NCI-H524 treated with DMSO at 0.1 percent for 48 hours (cell line): ENCODE measurements around the gene ZC3H8.
A peak's percentile ranks its signal among the peaks of the same experiment; 100 is the strongest.
"Not testable (repeated sequence)": the region's sequence is repeated elsewhere in the genome, so short reads cannot be mapped to it uniquely, and the experiment has no call there.

Source experiments
- DNase-seq: peaks from one replicate; lab custom pipeline; 2025; lab: John Stamatoyannopoulos, UW

ZC3H8 gene

GRCh38 chr2:112254466-112255240, at the start of gene ZC3H8:
TSS of gene ZC3H8 (minus strand) at chr2:112255042. CDS start at chr2:112254981, 61 bp downstream.
- peak; percentile 41 for DNase-seq

DNA sequence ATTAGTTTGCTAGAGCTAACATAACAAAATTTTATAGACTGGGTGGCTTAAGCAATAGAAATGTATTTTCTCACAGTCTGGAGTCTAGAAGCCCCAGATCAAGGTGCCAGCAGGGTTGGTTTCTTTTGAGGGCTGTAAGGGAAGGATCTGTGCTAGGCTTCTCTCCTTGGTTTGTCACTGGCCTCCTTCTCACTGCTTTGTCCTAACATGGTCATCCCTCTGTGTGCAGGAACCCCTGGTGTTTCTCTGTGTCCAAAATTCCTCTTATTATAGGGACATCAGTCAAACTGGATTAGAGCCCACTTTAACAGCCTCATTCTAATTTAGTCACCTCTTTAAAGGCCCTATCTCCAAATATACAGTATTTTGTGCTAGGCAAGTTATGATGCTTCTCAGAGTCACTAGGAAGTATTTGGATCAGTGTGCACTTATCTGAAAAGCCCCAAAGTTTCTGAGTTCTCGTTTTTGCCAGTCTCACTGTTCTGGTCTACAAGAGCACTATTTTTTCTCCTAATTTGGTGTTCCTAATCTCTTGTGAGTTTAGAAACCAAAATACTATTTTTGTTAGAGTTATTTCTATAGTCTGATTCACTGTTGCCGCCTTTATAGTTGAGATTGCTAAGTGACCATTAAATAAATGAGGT, 49.6 kb upstream of the ZC3H8 start:
- no peak for DNase-seq

GRCh38 chr2:112301973-112302372, 47.1 kb upstream of the ZC3H8 start:
- no peak for DNase-seq

DNA sequence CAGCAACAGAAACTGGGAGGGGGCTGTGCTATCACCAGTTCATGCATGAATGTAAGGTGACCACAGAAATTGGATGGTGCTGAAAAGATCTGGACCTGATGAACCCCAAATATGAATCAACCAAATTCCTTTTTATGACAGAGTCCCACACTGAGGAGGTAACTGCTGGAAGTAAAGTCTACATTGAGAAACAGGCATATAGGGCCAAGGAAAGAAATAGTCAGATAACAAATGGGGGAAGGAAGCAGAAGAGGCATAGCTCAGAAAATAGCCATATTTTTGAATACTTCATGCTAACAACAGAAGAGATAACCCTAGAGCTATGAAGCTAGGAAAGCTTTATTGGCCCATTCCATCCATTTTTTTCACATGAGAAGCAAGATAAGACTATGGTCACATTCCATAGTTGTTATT, 46.3 kb upstream of the ZC3H8 start:
- DNase-seq = no peak

DNA sequence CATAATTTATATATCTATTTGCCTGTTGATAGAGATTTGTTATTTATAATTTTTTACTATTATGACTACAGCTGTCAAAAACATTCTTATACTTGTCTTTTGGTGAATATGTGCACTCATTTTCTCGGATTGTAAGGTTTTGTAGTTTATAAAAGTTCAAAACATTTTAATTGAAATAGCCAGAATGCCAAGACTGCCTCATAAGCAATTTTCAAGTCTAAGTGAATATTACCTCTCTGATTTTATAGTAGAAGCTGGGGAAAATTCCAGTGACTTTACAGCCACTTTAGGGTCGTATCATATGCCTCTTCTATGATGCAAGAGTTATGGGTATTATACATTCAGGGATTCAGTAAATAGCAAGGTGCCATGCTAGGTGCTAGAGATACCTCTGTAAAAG, 41.6 kb upstream of the ZC3H8 start:
- no peak for DNase-seq

- DNase-seq = no peak
Observed at GRCh38 chr2:112295407-112296078, 40.7 kb upstream of the ZC3H8 start.

- DNase-seq = no peak
Observed at GRCh38 chr2:112293636-112294401, 39.0 kb upstream of the ZC3H8 start.

DNA sequence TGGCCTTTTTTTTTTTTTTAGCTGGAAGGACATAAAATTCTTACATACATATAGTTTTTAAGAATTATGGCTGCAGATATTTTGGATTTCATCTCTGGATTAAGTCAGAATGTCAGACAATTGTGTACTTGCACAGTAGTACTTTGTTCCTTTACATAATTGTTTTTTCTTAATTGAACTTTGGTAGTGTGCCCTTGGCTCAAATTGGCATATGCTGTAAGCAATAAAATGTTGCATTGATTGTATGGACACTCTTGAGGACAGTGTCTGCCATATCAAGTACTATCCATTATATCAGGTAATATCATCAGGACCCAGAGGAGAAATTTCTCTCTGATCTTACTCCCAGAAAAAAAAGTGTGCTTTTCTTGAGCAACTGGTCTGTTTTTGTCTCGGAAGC, 35.8 kb upstream of the ZC3H8 start:
- DNase-seq = no peak

GRCh38 chr2:112290088-112290487, 35.2 kb upstream of the ZC3H8 start:
- DNase-seq = no peak

GRCh38 chr2:112283535-112283934, 28.7 kb upstream of the ZC3H8 start:
- DNase-seq = not testable (repeated sequence)

- not testable (repeated sequence) for DNase-seq
Observed at GRCh38 chr2:112282066-112282465, 27.2 kb upstream of the ZC3H8 start.

DNA sequence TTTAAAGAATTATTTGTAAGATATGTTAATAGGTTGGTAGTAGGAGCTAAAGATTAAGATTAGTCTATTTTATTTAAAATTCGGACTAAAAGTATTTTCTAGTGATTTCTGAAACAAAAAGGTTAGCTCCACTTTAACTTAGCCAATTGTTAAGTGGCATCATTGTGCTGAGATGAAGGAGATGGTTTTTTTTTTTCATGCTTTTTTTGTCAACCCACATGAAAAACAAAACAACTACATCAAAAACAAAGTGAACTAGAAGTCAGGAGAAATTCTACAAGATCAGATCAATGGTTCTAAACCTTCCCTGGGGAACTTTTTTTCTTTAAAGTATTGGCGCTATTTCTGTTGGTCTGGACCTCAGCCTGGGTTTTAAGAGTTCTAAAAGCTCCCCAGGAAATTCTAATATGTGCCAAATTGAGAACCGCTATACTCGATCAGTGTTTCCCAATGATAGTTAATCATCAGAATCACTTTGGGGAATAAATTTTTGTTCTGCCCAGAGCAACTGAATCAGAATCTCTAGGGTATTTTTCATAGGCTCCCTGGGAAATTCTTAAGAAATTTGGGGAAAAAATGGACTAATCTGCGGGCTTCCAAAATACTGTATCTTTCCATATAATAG, 22.9 kb upstream of the ZC3H8 start:
- DNase-seq = no peak

GRCh38 chr2:112276954-112277353, 22.1 kb upstream of the ZC3H8 start:
- DNase-seq = no peak

- DNase-seq = no peak
Observed at GRCh38 chr2:112275887-112276773, 21.3 kb upstream of the ZC3H8 start.

GRCh38 chr2:112275311-112275886, 20.6 kb upstream of the ZC3H8 start, which contains the start of gene ZC3H6:
TSS of gene ZC3H6 (plus strand) at chr2:112275597. CDS start at chr2:112275995, 398 bp downstream.
- peak; percentile 73 for DNase-seq

- no peak for DNase-seq
Observed at GRCh38 chr2:112273349-112273748, 18.5 kb upstream of the ZC3H8 start.

DNA sequence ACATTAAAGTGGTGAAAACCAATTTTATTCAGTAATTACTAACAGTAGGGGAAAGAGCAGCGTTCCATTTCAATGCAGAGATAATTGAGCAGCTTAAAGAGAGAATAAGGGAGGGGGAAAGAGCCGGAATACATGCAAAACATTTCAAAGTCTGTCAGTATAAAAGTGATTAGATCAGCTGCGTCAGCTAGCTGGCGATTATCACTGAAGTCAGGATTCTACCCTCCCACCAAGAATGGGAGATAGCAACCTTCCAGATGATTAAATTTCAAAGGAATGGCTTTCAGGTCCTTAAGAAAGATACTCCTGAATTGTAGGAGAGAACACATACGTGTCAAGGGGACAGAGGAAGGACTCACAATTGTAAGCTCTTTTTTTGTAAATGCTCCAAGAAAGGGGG, 17.8 kb upstream of the ZC3H8 start:
- no peak for DNase-seq

DNA sequence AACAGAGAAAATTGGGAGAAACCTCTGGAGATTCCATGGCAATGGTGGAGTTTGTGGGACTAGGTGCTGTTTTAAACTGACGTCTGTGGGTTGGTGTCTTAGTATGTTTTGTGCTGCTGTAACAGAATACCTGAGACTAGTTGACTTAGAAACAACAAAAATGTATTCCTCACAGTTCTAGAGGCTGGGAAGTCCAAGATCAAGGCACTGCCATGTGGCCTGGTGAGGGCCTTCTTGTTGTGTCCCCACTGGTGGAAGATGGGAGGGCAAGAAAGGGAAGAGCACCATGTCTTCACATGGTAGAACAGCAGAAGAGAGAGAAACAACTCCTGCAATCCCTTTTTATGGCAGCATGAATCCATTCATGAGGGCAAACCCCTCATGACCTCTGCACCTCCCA, 13.7 kb upstream of the ZC3H8 start:
- DNase-seq = no peak

GRCh38 chr2:112262876-112263275, 8.0 kb upstream of the ZC3H8 start:
- DNase-seq = no peak

DNA sequence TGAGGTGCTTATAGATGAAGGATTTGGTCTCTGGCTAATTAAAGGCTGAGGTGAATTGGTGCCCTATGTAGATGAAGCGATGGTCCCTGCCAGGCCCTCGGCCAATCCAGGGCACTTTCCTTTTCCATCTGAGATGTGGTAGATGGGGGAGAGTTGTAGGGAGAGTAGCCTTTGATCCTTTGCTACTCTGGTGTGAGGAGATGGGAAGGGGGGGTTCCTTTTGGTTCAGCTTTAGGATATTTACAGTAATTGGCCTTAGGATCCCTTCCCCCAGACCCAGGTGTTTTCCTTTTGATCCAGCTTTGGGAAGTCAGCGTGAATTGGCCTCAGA, 5.4 kb upstream of the ZC3H8 start:
- DNase-seq = no peak
